ENCODE measurements around the gene CHD2.

DNA sequence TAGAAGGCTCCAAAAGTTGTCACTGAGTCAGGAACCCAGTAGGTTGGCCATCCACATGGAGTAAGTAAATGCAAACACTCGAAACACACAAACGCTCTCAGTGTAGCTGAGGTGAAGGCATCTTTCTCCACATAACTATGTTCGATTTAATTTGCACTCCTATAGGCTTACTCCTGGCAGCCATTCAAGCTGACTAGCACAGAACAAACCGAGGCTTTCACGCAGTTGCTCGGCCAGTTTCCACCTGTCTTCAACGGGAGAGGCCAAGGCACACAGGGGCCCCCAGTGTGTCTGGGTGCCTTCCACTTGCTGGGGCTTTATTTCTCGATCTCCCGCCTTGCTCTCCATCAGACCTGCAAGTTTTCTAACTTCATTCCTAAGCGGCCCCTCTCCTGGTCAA, 170.0 kb downstream of the CHD2 start:
- TF ChIP-seq, protein P1, sequence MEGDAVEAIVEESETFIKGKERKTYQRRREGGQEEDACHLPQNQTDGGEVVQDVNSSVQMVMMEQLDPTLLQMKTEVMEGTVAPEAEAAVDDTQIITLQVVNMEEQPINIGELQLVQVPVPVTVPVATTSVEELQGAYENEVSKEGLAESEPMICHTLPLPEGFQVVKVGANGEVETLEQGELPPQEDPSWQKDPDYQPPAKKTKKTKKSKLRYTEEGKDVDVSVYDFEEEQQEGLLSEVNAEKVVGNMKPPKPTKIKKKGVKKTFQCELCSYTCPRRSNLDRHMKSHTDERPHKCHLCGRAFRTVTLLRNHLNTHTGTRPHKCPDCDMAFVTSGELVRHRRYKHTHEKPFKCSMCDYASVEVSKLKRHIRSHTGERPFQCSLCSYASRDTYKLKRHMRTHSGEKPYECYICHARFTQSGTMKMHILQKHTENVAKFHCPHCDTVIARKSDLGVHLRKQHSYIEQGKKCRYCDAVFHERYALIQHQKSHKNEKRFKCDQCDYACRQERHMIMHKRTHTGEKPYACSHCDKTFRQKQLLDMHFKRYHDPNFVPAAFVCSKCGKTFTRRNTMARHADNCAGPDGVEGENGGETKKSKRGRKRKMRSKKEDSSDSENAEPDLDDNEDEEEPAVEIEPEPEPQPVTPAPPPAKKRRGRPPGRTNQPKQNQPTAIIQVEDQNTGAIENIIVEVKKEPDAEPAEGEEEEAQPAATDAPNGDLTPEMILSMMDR (IDR thresholded peaks at IDR 0.05; ENCODE audit: low read depth, low read length, missing input control): no peak
- TF ChIP-seq EGR1 (IDR thresholded peaks at IDR 0.05; ENCODE audit: low read depth in 2 of 2) (no peak), RAD21 (IDR thresholded peaks at IDR 0.05) (no peak), TAF1 (conservative IDR thresholded peaks at IDR 0.05) (no peak), FOXA2 (IDR thresholded peaks at IDR 0.05) (no peak), YY1 (IDR thresholded peaks at IDR 0.05) (no peak), SP1 (IDR thresholded peaks at IDR 0.05) (no peak), RXRA (IDR thresholded peaks at IDR 0.05) (no peak)
- TF ChIP-seq, protein P2, sequence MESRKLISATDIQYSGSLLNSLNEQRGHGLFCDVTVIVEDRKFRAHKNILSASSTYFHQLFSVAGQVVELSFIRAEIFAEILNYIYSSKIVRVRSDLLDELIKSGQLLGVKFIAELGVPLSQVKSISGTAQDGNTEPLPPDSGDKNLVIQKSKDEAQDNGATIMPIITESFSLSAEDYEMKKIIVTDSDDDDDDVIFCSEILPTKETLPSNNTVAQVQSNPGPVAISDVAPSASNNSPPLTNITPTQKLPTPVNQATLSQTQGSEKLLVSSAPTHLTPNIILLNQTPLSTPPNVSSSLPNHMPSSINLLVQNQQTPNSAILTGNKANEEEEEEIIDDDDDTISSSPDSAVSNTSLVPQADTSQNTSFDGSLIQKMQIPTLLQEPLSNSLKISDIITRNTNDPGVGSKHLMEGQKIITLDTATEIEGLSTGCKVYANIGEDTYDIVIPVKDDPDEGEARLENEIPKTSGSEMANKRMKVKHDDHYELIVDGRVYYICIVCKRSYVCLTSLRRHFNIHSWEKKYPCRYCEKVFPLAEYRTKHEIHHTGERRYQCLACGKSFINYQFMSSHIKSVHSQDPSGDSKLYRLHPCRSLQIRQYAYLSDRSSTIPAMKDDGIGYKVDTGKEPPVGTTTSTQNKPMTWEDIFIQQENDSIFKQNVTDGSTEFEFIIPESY (IDR thresholded peaks at IDR 0.05): no peak
- TF ChIP-seq, protein P3, sequence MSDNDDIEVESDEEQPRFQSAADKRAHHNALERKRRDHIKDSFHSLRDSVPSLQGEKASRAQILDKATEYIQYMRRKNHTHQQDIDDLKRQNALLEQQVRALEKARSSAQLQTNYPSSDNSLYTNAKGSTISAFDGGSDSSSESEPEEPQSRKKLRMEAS (IDR thresholded peaks at IDR 0.05): no peak
- TF ChIP-seq, protein P4, sequence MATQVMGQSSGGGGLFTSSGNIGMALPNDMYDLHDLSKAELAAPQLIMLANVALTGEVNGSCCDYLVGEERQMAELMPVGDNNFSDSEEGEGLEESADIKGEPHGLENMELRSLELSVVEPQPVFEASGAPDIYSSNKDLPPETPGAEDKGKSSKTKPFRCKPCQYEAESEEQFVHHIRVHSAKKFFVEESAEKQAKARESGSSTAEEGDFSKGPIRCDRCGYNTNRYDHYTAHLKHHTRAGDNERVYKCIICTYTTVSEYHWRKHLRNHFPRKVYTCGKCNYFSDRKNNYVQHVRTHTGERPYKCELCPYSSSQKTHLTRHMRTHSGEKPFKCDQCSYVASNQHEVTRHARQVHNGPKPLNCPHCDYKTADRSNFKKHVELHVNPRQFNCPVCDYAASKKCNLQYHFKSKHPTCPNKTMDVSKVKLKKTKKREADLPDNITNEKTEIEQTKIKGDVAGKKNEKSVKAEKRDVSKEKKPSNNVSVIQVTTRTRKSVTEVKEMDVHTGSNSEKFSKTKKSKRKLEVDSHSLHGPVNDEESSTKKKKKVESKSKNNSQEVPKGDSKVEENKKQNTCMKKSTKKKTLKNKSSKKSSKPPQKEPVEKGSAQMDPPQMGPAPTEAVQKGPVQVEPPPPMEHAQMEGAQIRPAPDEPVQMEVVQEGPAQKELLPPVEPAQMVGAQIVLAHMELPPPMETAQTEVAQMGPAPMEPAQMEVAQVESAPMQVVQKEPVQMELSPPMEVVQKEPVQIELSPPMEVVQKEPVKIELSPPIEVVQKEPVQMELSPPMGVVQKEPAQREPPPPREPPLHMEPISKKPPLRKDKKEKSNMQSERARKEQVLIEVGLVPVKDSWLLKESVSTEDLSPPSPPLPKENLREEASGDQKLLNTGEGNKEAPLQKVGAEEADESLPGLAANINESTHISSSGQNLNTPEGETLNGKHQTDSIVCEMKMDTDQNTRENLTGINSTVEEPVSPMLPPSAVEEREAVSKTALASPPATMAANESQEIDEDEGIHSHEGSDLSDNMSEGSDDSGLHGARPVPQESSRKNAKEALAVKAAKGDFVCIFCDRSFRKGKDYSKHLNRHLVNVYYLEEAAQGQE (IDR thresholded peaks at IDR 0.05): no peak
- TF ChIP-seq, protein P5, sequence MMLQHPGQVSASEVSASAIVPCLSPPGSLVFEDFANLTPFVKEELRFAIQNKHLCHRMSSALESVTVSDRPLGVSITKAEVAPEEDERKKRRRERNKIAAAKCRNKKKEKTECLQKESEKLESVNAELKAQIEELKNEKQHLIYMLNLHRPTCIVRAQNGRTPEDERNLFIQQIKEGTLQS (IDR thresholded peaks at IDR 0.05): no peak
